ENCODE data around the gene HIGD1C.

DNA sequence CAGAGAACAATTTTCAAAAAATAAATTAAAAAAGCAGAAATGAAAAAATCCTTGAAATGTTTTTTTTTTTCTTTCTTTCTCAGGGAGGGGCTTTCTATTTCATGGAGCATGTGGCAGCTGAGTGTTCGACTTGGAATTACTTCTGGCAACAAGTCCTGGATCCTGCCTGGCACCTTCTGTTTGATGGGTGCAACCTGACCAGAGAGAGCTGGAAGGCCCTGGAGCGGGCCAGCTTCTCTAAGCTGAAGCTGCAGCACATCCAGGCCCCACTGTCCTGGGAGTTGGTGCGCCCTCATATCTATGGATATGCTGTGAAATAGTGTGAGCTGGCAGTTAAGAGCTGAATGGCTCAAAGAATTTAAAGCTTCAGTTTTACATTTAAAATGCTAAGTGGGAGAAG is 22.5 kb upstream of the HIGD1C start:
- TF ChIP-seq, protein P1, sequence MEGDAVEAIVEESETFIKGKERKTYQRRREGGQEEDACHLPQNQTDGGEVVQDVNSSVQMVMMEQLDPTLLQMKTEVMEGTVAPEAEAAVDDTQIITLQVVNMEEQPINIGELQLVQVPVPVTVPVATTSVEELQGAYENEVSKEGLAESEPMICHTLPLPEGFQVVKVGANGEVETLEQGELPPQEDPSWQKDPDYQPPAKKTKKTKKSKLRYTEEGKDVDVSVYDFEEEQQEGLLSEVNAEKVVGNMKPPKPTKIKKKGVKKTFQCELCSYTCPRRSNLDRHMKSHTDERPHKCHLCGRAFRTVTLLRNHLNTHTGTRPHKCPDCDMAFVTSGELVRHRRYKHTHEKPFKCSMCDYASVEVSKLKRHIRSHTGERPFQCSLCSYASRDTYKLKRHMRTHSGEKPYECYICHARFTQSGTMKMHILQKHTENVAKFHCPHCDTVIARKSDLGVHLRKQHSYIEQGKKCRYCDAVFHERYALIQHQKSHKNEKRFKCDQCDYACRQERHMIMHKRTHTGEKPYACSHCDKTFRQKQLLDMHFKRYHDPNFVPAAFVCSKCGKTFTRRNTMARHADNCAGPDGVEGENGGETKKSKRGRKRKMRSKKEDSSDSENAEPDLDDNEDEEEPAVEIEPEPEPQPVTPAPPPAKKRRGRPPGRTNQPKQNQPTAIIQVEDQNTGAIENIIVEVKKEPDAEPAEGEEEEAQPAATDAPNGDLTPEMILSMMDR (IDR thresholded peaks at IDR 0.05) = no peak
- TF ChIP-seq POLR2A (IDR thresholded peaks at IDR 0.05) = no peak
